ENCODE results near the gene IL37.

IL37 gene, protein sequence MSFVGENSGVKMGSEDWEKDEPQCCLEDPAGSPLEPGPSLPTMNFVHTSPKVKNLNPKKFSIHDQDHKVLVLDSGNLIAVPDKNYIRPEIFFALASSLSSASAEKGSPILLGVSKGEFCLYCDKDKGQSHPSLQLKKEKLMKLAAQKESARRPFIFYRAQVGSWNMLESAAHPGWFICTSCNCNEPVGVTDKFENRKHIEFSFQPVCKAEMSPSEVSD

DNA sequence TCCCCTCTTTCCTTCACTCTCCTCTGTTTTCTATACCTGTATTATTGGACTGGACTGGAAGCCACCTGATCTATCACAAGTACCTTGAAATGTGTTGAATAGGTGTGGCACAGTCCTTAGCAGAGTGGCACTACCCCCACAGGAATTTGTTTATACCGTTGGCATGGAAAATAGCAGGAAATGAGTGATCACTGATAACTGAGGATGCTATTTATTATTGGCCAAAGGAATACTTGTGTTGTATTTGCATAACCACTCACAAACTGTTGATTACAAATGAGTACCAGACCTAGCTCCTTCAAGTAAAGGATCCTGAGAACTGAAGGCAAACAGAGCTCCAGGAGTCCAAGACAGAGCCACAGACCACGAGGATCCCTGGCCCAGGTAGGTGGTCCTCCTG is at the start of gene IL37:
Gene IL37, plus strand, starts transcription at position 301 of the 400 bp plus-strand sequence. CDS start 1,848 bp downstream, outside the sequence.
- DNase-seq, result no peak

DNA sequence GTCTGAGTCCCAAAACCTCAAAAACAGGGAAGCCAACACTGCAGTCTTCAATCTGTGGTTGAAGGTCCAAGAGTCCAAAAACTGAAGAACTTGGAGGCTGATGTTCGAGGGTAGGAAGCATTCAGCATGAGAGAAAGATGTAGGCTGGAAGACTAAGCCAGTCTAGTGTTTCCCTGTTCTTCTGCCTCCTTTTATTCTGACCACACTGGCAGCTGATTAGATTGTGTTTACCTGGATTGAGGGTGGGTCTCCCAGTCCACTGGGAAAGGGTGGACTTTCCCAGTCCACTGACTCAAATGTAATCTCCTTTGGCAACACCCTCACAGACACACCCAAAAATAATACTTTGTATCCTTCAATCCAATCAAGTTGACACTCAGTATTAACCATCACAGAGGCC is 46.9 kb upstream of the IL37 start:
- no peak for DNase-seq

DNA sequence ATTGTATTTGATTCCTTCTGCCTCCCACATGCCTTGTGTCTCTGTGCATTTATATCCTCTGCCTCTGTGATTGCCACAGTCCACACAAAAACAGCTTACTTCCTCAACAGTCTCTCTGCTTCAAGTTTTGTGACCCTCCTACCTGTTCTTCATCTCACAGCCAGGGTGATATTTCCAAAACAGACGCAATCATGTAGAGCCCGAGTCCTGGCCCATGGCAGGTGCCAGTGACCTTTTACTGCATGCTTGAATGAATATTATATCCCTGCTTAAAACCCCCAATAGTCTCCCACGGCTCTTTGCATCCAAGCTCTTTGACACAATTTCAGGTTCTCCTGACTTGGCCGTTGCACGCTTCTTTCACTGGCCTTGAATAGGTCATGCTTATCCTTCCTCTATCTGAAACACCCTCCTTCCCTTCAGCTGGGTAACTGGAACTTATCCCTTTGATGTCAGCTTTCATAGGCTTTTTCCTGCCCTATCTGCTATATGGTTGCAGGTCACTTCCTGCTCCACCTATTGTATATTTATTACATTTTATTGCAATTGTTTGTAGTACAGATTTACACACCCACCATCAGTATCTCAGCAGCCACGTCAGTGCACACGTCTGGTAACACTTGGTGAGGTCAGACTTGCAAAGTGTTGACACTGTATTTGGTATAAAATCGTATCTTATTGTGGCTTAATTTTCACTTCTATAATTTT is 44.7 kb upstream of the IL37 start:
- no peak for DNase-seq

DNA sequence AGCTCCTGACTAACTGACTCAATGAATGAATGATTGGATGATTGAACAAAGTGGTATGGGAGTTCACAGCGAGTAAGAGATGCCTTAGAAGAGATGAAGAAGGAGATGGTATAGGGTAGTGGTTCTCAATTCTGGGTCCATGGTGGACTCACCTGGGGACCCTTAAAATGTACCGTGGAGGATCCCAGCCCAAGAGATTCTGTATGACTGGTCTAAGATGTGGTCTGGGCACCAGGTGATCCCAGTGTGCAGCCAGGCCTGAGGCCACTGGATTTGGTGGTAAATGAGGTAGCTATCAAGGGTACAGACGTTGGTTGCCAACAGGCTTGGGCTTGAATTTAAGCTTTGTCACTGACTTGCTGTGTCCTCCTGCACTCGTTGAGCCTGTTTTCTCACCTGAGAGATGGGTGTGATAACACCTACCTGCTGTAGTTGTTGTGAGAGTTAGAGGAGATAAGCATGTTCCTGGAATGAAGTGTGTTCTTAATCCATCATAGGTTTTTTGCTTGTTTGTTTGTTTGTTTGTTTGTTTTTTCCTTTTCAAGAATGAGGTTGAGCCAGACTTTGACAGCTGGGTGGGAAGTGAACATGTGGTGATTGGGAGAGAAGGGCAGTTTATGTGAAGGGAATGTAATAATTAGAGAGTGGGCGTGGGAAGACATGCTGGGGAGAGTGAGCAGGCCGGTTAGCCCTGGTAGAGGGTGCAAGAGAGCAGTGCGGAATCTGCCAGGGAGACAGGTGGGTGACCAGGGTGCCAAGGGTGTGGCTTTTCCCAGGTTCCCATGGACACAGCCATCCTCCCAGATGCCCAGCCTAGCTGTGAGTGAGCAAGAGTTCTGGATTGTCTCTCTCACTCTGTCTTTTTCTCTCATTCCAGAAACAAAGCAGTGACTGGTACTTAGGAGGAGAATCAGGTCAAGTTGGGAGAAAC is 43.0 kb upstream of the IL37 start:
- DNase-seq, result no peak

DNA sequence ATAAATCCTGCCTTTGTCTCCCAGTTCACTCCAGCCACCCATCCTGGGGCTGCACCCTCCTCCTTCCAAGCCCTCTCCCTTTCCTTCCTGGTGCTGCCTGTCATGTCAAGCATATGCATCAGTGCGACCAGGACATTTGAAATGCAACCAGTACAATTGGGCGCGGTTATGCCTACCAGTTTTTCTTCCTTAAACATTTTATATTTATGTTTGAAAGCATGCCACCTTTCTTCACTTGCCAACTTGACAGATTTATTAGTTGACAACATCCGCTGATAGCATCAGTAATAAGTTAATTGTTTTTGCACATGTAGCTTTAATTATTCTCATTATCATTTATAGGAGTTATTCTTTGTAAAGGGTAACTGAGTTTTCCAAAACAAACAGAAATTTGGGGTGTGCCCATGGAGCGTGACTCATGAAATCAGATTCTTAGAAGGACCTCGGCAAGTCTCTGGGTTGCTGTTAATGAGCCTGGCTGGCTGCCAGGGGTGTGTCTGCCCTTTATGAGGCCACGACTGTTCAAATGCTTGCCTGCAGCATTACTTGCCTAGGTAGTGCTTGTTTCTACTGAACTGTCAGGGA is 41.6 kb upstream of the IL37 start:
- peak; percentile 34 for DNase-seq

DNA sequence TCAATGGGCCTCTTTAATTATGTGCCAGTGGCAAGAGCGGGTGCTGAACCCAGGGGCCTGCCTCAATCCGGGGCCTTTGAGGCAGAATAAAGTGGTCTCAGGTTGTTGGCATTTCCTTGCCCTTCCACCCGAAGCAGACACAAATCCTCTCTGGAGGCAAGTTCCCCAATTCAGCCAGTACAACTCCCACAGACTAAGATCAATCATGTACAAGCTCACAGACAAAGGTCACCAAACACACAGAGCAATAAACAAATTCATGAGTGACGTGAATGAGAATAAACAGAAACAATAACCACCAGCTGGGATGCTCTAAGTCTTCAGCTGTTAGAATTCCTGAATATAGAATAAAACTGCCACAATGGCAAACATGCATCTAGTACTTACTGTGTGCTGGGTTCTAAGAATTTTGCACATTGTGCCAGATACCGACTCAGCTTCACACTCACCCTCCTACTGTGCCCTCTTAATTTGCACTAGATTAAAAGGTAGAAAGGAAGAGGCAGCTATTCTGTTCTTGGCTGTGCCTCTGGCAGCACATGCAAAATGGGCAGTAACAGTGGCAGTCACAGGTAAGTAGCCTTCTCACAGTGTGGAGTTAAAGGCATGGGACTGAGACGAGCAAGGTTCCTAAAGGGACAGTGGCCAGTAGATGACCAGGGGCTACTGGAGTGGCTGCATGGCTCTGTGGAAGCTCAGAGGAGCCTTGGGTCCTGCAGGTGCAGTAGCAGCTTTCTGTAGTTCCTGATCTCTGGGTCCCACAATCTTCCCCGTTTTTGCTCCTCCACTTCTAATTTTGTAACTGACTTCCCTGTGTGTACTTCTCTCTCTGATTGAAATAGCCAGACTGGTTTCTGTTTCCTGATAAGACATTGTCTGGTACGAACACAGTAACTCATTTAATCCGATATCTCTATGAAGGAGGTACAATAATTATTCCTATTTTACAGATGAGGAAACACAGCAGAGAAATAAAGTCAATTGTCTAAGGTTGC is 39.8 kb upstream of the IL37 start:
- no peak for DNase-seq

DNA sequence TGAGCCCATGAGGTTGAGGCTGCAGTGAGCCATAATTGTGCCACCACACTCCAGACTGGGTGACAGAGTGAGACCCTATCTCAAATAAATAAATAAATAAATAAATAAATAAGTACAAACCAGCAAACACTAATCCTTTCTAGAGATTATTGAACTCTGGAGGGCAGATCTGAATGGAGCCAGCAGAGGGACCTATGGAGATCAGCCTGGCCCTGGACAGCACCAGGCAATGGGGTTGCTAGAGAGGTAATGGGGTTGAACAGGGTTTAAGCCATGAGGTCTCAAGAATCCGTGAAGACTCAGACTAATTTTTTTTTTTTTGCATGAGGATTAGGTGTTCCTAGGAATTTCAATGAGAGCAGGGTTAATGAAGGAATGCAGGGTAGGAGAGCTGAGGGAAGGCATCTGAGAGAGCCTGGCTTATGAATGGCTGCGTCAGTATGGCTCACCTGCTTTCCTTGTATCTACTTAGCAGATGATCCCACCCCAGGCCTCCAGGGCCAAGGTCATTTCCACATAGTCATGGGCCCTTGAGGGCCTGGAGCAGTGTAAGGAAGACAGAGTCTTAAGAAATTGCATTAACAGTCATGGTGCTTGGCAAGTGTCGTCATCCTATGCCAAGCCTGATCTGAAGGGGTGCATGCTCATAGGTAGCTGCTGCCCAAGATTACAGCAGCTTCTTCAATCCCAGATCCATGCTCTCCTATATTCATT is 34.6 kb upstream of the IL37 start:
- no peak for DNase-seq

DNA sequence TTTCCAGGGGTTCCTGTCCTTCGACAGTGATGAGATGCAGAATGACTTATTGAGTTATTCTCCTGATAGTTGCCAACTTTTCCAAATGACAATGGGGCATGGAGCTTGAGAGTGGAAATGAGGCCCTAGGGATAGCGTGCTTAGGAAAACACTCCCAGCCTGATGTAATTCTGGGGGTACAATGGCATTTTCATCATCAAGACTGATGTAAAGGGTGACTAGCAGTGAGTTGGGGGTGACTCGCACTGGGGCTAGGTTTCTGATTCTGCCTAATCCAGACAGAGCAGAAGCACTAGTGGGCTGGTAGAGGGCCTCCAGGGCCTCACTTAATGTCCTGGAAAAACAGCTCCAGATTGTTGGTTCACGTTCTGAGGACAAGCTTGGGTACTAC is 34.0 kb upstream of the IL37 start:
- no peak for DNase-seq

DNA sequence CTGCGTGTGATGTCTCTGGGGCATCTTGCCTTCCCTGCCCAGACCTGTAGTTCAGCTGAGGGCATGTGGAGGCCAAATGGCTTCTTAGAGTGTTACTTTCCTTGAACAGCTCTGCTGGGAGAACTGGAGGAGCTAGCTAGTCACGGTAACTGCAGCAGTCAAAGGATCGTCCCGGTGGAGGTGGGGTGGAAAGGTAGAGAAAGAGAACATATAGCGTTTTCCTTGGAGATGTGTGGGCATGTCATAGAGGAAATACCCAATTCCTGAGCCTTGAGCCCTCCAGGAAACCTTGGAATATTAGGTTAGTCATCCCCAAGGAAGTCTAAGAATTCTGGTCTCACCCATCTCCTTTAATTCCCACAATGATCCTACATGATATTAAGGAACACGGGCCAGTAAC is 33.5 kb upstream of the IL37 start:
- no peak for DNase-seq

DNA sequence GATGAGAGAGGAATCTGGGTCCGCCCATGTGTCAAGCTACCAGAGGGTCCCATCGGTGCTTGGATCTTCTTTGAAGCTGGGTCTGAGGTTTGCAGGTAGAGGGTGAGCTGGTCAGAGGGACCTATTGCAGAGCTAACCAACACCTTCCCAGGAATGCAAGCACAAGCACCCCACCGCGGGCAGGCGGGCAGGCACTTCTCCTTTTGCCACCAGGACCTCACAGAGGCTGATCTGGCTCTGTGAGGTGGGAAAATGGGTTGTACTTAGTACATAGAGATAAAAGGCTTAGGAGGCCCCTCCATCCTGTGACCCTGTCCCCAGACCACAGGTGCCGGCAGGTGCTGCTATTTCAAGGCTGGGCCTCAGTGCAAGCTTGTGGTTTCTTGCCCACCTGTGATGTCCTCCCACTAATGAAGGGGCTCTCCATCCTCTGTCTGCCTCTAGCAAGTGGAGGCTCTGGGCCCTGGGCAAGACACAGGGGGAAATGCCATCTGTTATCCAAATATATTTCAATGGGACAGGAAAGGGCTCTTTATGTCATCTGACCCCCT is 31.4 kb upstream of the IL37 start:
- no peak for DNase-seq

DNA sequence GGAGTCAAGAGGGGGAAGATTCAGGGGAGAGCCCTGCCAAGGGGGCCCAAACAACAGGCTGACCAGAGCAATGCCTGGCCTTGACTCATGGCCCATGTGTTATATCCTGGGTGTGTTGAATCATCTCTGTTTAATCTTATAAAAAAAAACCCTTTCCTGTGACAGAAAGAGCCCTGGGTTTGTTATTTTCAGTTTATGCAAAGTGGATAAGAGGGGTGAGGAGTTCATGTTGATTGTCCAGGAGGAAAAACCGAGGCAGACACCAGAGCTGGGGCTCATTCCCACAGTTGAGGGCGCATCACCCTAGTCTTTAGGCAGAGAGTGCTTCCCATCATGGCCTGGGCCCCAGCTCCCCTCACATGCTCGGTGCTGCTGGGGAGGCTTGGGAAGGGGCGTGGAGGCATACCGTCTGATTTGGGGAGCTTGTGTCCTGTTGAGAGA is 30.9 kb upstream of the IL37 start:
- DNase-seq, result no peak

DNA sequence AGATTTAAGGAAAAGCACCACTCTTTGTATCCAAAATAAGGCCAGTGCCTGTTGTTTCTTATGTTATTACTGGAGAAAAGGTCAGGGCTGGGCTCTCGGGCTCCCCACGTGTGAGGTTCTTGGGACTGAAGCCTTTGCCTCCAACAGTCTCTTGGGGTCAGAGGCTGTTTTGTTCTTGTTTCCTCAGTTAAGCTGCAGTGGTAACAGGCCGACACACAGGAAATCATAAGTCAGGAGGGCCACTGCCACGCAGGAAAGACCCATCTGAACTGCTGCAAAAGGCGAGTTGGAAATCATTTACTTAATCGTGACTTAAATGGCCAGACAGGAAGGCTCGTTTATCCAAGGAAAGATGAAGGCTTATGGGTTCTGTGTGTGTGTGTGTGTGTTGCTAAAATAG is 30.3 kb upstream of the IL37 start:
- no peak for DNase-seq

DNA sequence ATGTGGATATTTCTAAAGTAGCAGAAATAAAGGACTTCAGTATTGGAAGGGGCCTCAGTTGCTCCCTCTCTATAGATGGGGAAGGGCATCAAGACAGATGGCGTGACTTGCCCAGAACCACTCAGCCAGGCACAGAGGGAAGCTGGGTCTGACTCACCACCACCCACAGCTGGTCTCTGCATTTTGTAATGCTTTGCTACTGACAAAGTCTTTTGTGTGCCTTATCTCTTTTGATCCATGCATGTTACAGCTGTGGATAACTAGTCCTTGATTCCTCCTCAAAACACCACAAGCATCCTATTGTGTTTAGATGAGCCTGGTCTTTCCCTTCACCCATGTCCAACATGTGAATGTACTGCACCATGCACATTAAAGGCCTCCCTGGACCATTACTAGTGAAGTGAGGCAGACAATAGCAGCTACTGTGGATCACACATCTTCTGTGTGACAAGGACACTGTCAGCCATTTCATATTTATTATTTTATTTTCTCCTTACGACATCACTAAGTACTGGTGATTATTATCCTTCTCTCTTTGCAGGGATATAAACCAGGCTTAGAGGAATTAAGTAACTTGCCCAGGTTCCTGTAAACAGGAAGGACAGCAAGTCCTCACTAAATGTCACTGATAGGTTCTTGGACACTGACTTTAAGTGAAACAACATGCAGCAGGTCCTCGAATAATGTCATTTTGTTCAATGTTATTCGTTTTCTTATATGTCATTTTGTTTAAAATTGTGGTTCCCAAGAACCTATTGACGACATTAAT is 29.6 kb upstream of the IL37 start:
- DNase-seq, result no peak

DNA sequence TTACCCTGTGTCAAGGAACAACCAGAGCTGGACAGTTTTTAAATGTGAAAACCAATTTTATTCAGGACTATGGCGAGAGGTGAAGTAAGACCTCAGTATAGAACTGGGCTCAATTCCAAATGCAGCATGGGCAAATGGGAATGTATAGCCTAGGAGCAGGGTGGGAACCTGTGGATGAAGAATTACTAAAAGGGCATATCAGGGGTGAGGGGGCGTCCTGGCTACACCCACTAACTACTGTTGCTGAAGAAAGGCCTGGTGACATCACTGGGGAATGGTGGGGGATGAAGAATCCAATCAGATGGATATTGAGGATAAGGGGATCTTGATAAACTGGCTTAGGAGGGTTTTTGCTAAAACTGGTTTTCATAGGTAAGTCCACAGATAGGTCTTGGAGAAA is 27.3 kb upstream of the IL37 start:
- no peak for DNase-seq

DNA sequence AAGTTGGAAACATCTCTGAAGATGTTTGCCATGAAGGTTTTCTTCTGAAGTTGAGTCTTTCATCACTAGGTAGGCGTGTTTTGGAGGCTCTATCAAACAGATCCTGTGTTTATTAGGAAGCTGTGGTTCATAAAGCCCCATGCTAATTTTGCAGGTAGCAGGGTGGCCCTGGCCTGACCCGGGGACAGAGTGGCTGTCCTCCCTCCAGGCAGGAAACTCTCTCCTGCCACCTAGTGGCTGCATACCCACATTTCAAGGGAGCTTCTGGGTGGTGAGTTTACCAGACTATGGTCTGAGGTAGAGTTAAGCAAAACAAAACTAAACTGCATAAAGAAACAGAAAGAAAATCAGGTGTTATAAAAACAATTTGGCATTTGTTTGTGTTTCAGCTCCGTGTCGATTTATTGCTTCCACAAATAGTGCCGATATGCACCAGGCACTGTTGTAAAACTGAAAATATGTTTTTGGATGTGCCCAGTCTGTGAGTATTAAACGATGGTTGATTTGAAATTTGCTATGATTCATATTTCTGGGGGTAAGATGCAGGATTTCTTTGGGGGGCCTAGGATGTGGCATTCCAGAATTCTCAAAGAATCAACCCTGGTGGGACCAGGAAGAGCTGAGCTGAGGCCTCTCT is 26.0 kb upstream of the IL37 start:
- DNase-seq, result no peak

DNA sequence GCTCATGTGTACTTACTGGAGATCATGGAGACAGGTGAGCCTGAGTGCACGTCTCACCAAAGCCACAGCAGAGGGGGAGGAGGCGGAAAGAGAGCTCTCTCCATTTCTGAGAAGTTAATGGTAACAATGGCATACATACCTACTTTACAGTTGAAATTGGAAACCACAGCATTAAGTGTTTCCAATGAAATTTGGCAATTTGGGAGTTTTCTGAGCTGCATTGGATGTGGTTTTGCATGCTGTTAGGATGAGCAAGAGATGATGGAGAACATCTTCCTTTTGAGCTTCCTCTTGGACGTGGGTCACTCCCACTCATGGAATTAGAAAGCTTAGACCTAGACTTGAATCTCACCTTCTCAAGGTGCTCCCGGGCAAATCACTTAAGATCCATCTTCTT is 25.5 kb upstream of the IL37 start:
- DNase-seq, result no peak

DNA sequence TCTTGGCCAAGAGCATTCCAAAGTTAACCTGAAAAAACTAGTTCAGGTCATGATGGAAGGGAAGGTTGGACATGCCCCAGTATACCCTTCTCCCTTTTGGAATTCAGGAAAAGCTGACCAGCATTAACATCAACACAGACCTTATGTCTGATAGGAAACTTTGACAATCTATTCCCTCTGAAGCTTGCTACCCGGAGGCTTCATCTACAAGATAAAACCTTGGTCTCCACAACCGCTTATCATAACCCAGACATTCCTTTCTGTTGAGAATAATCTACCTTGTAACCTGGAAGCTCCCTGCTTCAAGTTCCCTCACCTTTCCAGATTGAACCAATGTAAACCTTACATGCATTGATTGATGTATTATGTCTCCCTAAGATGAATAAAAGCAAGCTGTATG is 24.7 kb upstream of the IL37 start:
- DNase-seq, result no peak

DNA sequence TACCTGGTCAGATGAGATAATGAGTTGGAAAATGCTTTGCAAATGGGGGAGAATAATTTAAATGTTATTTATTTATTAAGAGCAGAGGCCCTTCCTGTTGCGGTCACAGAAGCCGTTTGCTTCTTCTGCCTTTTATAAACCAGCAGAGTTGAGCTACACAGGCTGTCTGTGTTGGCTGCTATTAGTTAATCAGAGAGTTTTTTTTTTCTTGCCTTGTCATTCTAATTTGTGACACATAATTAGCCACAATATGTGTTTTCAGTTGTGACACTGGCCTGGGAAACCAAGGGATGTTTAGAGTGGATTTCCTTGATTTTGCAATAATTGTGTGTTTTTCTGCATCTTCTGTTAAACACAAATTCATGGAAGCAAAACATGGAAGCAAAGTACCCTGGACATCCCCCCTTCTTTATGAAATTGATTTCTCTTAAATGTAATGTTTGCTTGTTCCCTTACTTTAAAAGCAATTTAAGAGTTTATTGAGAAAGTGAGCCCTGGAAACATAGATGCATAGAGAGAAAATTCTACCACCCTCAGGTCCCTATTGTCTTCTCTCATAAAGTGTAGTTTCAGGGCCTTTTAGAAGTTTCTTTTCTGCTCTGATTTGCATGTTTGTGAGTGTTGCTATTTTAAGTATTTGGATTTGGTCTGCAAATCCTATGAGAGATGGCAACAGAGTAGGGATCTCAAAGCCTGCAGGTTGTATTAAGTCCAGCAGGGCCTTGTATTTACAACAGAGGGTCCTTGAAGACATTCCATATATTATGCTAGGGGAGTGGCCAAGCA is 22.8 kb upstream of the IL37 start:
- no peak for DNase-seq

DNA sequence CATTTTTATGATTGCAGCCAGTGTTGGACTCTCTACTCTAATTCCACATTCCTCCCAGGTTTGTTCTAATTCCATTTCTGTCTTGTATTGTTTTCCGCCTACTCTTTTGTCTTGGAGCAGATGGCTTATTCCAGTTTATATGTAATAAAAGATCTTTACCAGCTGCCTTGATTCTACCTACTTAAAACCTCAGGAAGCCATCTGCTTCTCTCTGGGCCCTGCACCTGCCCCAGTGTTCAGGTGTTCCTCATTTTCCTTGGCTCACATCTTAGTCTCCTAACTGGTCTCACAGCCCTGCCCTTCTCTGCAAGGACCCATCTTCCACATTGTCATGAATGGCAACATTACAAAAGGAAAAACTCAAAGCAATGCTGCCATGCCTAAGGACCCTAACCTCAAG is 21.0 kb upstream of the IL37 start:
- DNase-seq, result no peak

Measured in femur (tissue), 1 donor.